ENCODE measurements around the gene BSCL2.

GRCh38 chr11:62712276-62712812 lies 5.1 kb upstream of the BSCL2 start:
- TF ChIP-seq GATA3 (IDR thresholded peaks at IDR 0.05; ENCODE audit: low read depth, low read length) (no peak), GATA2 (IDR thresholded peaks at IDR 0.05; ENCODE audit: low read depth, low read length) (no peak)
